Measurements from ENCODE around the gene FKBP3. TPM values are rescaled to one million over a fixed set of nuclear protein-coding genes. Genes with fewer than 3 reads are reported as not detected.

Gene FKBP3
- total RNA-seq, 1 donor from 2014 or later: 18.2 TPM

Other genes with a start within 250 kb of the FKBP3 start
- 5.4 and 8.9 TPM in 2 replicates for gene KLHL28, start 172.5 kb downstream of the FKBP3 start, total RNA-seq
- gene TOGARAM1, start 172.3 kb downstream of the FKBP3 start, total RNA-seq: 11.6 and 14.0 TPM in 2 replicates
- 18.2 TPM in 2 replicates for gene PRPF39, start 50.4 kb downstream of the FKBP3 start, total RNA-seq
- gene FANCM, start 1.4 kb upstream of the FKBP3 start, total RNA-seq: 7.5 and 8.0 TPM in 2 replicates
- gene MIS18BP1, start 118.7 kb upstream of the FKBP3 start, total RNA-seq: 30.2 and 32.1 TPM in 2 replicates